A549 treated with dexamethasone at 1 μM for 4 hours (cell line): ENCODE results near the gene CTNNA3. TPM values are rescaled to one million over a fixed set of nuclear protein-coding genes. Genes with fewer than 3 reads are reported as not detected.

Experiments
- total RNA-seq: library from RNA; stranded (reverse); fragments of 200-300 nt; extraction: Qiagen RNA extraction; gene quantifications from 5 replicates; pipeline ENCODE4 v1.2.3, GENCODE V29; 2022

The CTNNA3 gene
- total RNA-seq = not detected in 5 replicates

GRCh38 chr10:67696029-67696428 is at the start of gene CTNNA3:
Gene CTNNA3 (minus strand): TSS chr10:67696195.

GRCh38 chr10:66925896-66926715 is 769.9 kb downstream of the CTNNA3 start, which contains the start of gene LRRTM3:
Gene LRRTM3 (plus strand): TSS chr10:66926036.

Other genes starting within 250 kb of the CTNNA3 start
- gene DNAJC12, start 142.0 kb upstream of the CTNNA3 start, total RNA-seq = 37.8 to 66.0 TPM (median 44.4 TPM) in 5 replicates
- 15.6 to 19.0 TPM (median 16.8 TPM) in 5 replicates for gene SIRT1, start 188.5 kb upstream of the CTNNA3 start, total RNA-seq